Measurements from ENCODE around the gene TOMM70. TPM values are rescaled to one million over a fixed set of nuclear protein-coding genes. Genes with fewer than 3 reads are reported as not detected.
A peak's percentile ranks its signal among the peaks of the same experiment; 100 is the strongest.

Gene TOMM70
- total and polyA plus RNA-seq, 2 of the 13 experiments (the other 11 are each of a cell fraction or from before 2014, with no cell fraction given) = 27.0 to 77.2 TPM

DNA sequence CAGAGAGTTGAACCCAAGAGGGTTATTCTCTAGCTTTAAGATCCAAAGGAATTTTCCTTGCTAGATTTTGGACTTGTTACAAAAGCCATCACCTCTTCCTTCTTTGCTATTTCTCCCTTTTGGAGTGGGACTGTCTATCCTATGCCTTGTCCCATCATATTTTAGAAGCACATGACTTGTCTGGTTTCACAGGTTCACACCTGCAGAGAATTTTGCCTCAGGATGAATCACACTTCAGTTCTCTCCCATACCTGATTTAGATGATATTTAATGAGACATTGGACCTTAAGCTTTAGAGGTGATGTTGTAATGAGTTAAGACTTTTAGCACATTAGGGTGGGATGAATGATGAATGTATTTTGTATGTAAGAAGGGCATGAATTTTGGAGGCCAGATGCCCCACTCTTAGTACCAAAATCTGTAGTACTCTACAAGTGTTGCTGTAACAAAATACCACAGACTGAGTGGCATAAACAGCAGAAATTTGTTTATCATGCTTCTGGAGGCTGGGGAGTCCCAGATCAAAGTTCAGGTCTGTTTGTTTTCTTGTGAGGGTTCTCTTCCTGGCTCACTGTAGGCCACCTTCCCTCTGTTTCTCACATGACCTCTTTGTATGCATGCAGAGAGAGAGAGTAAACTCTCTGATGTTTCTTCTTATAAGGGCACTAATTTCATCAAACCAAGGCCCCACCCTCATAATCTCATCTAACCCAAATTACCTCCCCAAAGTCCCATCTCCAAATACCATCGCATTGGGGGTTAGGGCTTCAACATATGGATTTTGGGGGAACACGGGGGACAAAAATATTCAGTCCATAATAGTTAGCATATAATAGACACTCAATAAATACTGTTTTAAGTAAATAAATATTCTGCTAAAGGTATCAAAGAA lies 10.4 kb upstream of the TOMM70 start:
- CTCF ChIA-PET (ENCODE audit: low intra/inter-chr PET ratio, low total read pairs) = no interaction called here
- Histone ChIP-seq H3K9ac (ENCODE audit: insufficient read depth, low read depth, low read length) (no peak overlapping the region), H3K4me1 (ENCODE audit: insufficient read depth, low read length) (peaks cover 54% of the 10 kb centered on the region), H3K27me3 (ENCODE audit: control insufficient read depth in 1 of 2, insufficient read depth in 2 of 2, low read length in 2 of 2) (no peaks in the 10 kb centered on the region), H4K20me1 (ENCODE audit: insufficient read depth, low read length) (0 out of 2 replicates have a peak, but pooled peaks cover 4% of the 10 kb centered on the region), H3K4me2 (ENCODE audit: low read depth, low read length) (peak overlapping the region; percentile 46), H3K27ac (ENCODE audit: extremely low read length, insufficient read depth, low read length) (peak overlapping the region; percentile 41), H3K4me3 (replicated peaks in 1 of 3; ENCODE audit: insufficient read depth in 1 of 3, low read depth in 2 of 3, low read length in 3 of 3) (no peak overlapping the region), H3K79me2 (ENCODE audit: insufficient read depth, low read length) (peaks cover 38% of the 10 kb centered on the region), H3K9me3 (ENCODE audit: low read length) (0 out of 2 replicates have a peak, but pooled peaks cover 6% of the 10 kb centered on the region), H3K36me3 (replicated peaks in 1 of 2; ENCODE audit: control insufficient read depth in 1 of 2, insufficient read depth in 2 of 2, low read length in 2 of 2) (no peaks in the 10 kb centered on the region; a peak in 3 of 5 replicates), H2AFZ (ENCODE audit: low read length) (no peak overlapping the region)
- ATAC-seq (peak; percentile 71), DNase-seq (ENCODE audit: low spot score) (peak; percentile 64), FAIRE-seq (peak; percentile 30)
- in situ Hi-C loops (cut with HindIII; ENCODE audit: extremely low pct_ligation_motif_present, low pct_unique_long_range_greater_than_20kb) = no loop called here
- BruUV-seq (replicated peaks) = no TSS peak
- POLR2A ChIA-PET = interaction anchor here (4.5 kb wide), 1 partner anchor 10 kb away, joined by 44 read pairs; the partner anchor contains the start of genes LNP1 and TOMM70
- intact Hi-C loops (cut with micrococcal nuclease; ENCODE audit: unreplicated experiment) = no loop called here
- 98% methylated on average over 2 of the region's 2 CpGs for WGBS (ENCODE audit: low lambda C conversion rate)
- TF ChIP-seq, protein P1, sequence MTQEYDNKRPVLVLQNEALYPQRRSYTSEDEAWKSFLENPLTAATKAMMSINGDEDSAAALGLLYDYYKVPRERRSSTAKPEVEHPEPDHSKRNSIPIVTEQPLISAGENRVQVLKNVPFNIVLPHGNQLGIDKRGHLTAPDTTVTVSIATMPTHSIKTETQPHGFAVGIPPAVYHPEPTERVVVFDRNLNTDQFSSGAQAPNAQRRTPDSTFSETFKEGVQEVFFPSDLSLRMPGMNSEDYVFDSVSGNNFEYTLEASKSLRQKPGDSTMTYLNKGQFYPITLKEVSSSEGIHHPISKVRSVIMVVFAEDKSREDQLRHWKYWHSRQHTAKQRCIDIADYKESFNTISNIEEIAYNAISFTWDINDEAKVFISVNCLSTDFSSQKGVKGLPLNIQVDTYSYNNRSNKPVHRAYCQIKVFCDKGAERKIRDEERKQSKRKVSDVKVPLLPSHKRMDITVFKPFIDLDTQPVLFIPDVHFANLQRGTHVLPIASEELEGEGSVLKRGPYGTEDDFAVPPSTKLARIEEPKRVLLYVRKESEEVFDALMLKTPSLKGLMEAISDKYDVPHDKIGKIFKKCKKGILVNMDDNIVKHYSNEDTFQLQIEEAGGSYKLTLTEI (CRISPR knock-in tag; conservative IDR thresholded peaks at IDR 0.05) = no peak
- TF ChIP-seq ZBTB42 (CRISPR knock-in tag; IDR thresholded peaks at IDR 0.05) (no peak), FOXA1 (IDR thresholded peaks at IDR 0.05) (no peak), FOXA1 (CRISPR knock-in tag; IDR thresholded peaks at IDR 0.05) (no peak), LCORL (IDR thresholded peaks at IDR 0.05) (no peak), LCORL (CRISPR knock-in tag; IDR thresholded peaks at IDR 0.05) (no peak), IRF1 (CRISPR knock-in tag; IDR thresholded peaks at IDR 0.05; ENCODE audit: low read depth) (no peak), ZNF569 (CRISPR knock-in tag; IDR thresholded peaks at IDR 0.05; ENCODE audit: borderline replicate concordance) (no peak), MTA3 (CRISPR knock-in tag; IDR thresholded peaks at IDR 0.05) (no peak), MEIS1 (CRISPR knock-in tag; IDR thresholded peaks at IDR 0.05; ENCODE audit: borderline replicate concordance) (no peak), CENPT (CRISPR knock-in tag; IDR thresholded peaks at IDR 0.05; ENCODE audit: low read depth) (no peak), ZHX2 (IDR thresholded peaks at IDR 0.05; ENCODE audit: low read depth) (no peak), ZHX2 (CRISPR knock-in tag; IDR thresholded peaks at IDR 0.05; ENCODE audit: borderline replicate concordance) (no peak), ZNF564 (CRISPR knock-in tag; IDR thresholded peaks at IDR 0.05) (peak; percentile 97), ZBTB1 (CRISPR knock-in tag; IDR thresholded peaks at IDR 0.05; ENCODE audit: borderline replicate concordance) (no peak)
- TF ChIP-seq, protein P2, sequence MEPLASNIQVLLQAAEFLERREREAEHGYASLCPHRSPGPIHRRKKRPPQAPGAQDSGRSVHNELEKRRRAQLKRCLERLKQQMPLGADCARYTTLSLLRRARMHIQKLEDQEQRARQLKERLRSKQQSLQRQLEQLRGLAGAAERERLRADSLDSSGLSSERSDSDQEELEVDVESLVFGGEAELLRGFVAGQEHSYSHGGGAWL (CRISPR knock-in tag; IDR thresholded peaks at IDR 0.05) = no peak
